Measurements from ENCODE around the gene MFNG.

MFNG gene

DNA sequence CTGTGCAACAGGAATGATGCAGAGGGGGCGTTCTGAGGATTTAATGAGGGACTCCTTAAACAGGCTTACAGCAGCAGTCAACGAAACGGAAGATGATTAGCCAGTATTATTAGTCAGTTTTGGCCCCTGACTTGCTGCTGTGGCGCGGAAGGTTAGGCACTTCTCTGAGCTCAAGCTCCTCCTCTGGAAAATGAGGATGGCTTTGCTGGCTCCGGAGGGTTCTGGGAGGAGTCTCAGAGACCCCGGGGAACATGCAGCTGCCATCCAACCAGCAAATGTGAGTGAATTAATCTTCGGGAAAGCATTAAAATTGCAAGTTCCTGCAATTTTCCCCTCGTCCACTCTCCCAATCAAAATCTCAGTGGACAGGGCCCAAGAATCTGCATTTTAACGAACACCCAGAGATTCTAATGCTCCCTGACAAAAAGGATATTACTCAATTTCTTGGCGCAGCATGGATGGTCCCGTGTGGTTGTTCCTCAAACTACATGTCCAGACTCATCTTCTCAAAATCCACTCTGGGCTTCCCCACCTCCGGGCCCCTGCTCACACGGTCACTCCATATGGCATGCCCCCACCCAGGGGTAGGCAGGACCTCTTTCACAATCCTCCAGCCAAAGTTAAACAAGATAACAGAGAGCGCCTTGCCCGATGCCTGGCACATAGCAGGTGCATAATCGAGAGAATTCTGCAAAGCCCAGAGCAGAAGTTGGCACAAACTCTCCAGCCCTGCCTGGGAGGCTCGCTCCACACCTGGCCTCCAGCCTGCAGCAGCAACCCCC, 65.3 kb downstream of the MFNG start:
- DNase-seq, result no peak

DNA sequence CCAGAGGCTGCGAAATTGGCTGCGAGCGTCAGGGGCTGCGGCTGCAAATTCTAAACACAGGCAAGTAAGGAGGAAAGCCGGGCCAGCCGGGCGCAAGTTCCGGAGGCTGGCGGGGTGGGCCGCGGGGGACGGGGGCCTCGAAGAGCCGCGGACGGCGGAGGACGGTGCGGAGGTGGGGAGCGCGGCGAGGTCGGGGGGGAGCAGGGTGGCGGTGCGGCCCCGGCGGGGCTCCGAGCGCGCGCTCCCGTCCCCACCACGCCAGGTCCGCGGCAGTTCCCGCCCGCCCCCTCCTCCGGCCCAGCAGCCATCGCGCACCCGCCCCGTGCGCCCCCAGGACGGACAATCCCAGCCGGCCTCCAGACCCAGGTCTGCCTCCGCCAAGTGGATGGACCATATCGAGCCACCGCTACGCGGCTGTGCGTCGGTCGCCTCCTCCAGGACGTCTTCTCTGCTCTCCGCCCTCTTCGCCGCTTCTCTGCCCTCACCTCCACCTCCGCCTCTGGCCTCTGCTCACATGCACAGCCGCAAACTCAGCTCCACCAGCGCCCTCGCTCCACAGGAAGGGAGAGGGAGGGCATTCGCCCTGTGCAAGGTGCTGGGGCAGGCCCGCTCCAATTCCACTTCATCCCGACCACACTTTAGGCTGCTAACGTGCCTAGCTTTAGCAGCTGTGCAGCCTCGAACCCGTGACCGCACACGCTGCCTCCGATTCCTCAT, 66.1 kb downstream of the MFNG start:
- DNase-seq, result no peak

DNA sequence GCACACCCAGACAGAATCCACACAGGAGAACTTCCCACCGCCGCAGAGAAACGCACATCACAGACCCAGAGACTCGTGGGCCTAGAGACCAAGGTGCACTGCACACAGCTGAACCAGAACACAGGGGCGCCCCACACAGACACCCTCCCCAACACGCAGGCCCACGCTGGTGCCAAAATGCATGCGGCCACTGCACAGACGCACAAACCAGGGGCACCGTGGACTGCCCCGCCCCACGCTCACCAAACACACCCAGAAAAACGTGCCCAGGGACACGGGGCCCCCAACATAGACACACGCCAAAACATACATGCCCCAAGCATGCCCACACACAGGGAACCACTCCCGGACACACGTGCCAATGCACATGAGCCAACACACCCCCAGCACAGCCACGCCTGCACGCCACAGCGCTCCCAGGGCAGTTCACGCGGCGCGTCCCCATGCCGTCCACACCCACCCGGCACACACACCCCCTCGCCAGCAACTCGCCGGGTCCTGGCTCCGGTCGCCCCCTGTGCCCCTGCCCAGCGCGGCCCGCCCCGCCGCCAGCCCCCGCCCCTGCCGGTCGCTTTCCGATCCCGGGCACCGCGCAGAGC, 66.7 kb downstream of the MFNG start:
- no peak for DNase-seq
